DOHH2 (cell line): Measurements from ENCODE around the gene ANKLE2.

Experiments
- H3F3A ChIP-seq: fragments of 200-600 bp; sonication (generic), shearing (Covaris generic); 2 replicates; pipeline ENCODE4 v1.6.0; 2016; ENCODE audit warnings: antibody characterized with exemption, mild to moderate bottlenecking; ENCODE audit not compliant: control insufficient read depth, insufficient read depth
- H3K27ac ChIP-seq: fragments of 200-600 bp; sonication (generic); 2 replicates; pipeline ENCODE4 v1.5.1; 2014; ENCODE audit warnings: low read depth, mild to moderate bottlenecking, low read length, moderate library complexity
- H3K27me3 ChIP-seq: fragments of 200-600 bp; sonication (generic); 2 replicates; pipeline ENCODE4 v1.6.1; 2014; ENCODE audit warnings: mild to moderate bottlenecking, low read length, mixed read lengths; ENCODE audit not compliant: control insufficient read depth
- H3K36me3 ChIP-seq: fragments of 200-600 bp; sonication (generic); 2 replicates; pipeline ENCODE4 v1.6.1; 2014; ENCODE audit warnings: mild to moderate bottlenecking, low read length, moderate library complexity, mixed read lengths; ENCODE audit not compliant: control insufficient read depth
- H3K4me1 ChIP-seq: fragments of 200-600 bp; sonication (generic); 2 replicates; pipeline ENCODE4 v1.6.1; 2014; ENCODE audit warnings: mild to moderate bottlenecking, low read length, mixed read lengths; ENCODE audit not compliant: control insufficient read depth
- H3K4me2 ChIP-seq: fragments of 200-600 bp; sonication (generic); 2 replicates; pipeline ENCODE4 v1.6.0; 2014; ENCODE audit warnings: mild to moderate bottlenecking, low read length, moderate library complexity
- H3K4me3 ChIP-seq: fragments of 200-600 bp; sonication (generic); 2 replicates; pipeline ENCODE4 v1.5.1; 2014; ENCODE audit warnings: mild to moderate bottlenecking, low read length, mixed read lengths
- H3K79me2 ChIP-seq: fragments of 200-600 bp; sonication (generic); 2 replicates; pipeline ENCODE4 v1.6.1; 2014; ENCODE audit warnings: mild to moderate bottlenecking, low read length, mixed read lengths; ENCODE audit not compliant: control insufficient read depth
- H3K9me2 ChIP-seq: fragments of 200-600 bp; sonication (generic); replicated peaks from 2 replicates; pipeline ENCODE4 v1.6.1; 2014; ENCODE audit warnings: mild to moderate bottlenecking, low read length, mixed read lengths; ENCODE audit not compliant: control insufficient read depth
- H3K9me3 ChIP-seq: fragments of 200-600 bp; sonication (generic); 2 replicates; pipeline ENCODE4 v1.6.1; 2014; ENCODE audit warnings: antibody characterized with exemption, low read length, mixed read lengths; ENCODE audit not compliant: control insufficient read depth, insufficient read depth
- H4K20me1 ChIP-seq: fragments of 200-600 bp; sonication (generic); 2 replicates; pipeline ENCODE4 v1.6.0; 2014; ENCODE audit warnings: low read depth, mild to moderate bottlenecking, antibody characterized with exemption, low read length, moderate library complexity; ENCODE audit not compliant: control insufficient read depth, insufficient read depth
- EZH2phosphoT487 ChIP-seq: fragments of 200-600 bp; sonication (generic); IDR thresholded peaks from 2 replicates; pipeline ENCODE4 v1.6.1; 2017; ENCODE audit warnings: borderline replicate concordance, mild to moderate bottlenecking, antibody characterized with exemption, low read length, moderate library complexity, mixed read lengths
- TF ChIP-seq, protein P1 (sequence below): fragments of 200-600 bp; sonication (generic); IDR thresholded peaks from one replicate; pipeline ENCODE4 v1.5.1; 2014; ENCODE audit warnings: antibody characterized with exemption, mild to moderate bottlenecking, low read depth, low read length; ENCODE audit not compliant: poor library complexity, severe bottlenecking

Gene ANKLE2

DNA sequence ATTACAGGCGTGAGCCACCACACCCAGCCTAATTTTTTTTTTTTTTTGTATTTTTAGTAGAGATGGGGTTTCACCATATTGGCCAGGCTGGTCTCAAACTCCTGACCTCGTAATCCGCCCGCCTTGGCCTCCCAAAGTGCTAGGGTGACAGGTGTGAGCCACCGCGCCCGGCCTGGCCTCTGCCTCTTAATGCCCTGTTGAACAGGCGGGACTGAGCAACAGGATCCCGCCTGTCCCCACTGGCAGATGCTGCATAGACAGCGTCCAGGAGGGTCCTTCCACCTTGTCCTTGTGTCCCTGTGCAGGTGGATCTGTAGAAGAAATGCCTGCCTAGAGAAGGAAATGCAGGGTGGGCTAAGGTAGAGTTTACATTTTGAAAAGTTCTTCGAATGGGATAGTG is 45.3 kb downstream of the ANKLE2 start:
- peaks cover 73% of the 10 kb centered on the region for H3K79me2 ChIP-seq
- peaks cover 15% of the 10 kb centered on the region; the same call in 1 of the 2 replicates for H3K4me1 ChIP-seq
- H3K4me2 ChIP-seq: no peak overlapping the region
- H4K20me1 ChIP-seq: peaks cover 21% of the 10 kb centered on the region; the same call in 1 of the 2 replicates
- TF ChIP-seq, protein P1, sequence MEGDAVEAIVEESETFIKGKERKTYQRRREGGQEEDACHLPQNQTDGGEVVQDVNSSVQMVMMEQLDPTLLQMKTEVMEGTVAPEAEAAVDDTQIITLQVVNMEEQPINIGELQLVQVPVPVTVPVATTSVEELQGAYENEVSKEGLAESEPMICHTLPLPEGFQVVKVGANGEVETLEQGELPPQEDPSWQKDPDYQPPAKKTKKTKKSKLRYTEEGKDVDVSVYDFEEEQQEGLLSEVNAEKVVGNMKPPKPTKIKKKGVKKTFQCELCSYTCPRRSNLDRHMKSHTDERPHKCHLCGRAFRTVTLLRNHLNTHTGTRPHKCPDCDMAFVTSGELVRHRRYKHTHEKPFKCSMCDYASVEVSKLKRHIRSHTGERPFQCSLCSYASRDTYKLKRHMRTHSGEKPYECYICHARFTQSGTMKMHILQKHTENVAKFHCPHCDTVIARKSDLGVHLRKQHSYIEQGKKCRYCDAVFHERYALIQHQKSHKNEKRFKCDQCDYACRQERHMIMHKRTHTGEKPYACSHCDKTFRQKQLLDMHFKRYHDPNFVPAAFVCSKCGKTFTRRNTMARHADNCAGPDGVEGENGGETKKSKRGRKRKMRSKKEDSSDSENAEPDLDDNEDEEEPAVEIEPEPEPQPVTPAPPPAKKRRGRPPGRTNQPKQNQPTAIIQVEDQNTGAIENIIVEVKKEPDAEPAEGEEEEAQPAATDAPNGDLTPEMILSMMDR: no peak
- no peak for TF ChIP-seq EZH2phosphoT487
- H3K27ac ChIP-seq: no peak overlapping the region
- no peaks in the 10 kb centered on the region for H3K9me3 ChIP-seq
- H3F3A ChIP-seq: peaks cover 10% of the 10 kb centered on the region; the same call in 1 of the 2 replicates
- H3K27me3 ChIP-seq: no peaks in the 10 kb centered on the region
- H3K9me2 ChIP-seq: no peaks in the 10 kb centered on the region
- H3K36me3 ChIP-seq: peaks cover 83% of the 10 kb centered on the region
- H3K4me3 ChIP-seq: no peak overlapping the region

DNA sequence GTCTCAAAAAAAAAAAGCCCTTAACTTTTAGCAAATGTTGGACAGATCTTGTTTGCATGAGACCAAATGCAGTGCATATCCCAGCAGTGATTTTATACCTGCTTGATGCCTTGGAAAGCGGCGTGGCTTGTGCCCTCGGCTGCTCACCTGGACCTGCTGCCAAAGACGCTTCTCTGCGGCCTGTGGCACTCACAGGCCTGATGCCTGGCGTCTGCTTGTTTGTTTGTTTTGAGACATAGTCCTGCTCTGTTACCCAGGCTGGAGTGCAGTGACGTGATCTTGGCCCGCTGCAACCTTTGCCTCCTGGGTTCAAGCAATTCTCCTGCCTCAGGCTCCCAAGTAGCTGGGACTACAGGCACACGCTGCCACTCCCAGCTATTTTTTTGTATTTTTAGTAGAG is 45.8 kb downstream of the ANKLE2 start:
- H3F3A ChIP-seq: peaks cover 10% of the 10 kb centered on the region; the same call in 1 of the 2 replicates
- H3K4me2 ChIP-seq: no peak overlapping the region
- no peak overlapping the region for H3K4me3 ChIP-seq
- H3K27ac ChIP-seq: no peak overlapping the region
- TF ChIP-seq, protein P1: no peak
- TF ChIP-seq EZH2phosphoT487: no peak
- H3K9me2 ChIP-seq: no peaks in the 10 kb centered on the region
- H3K9me3 ChIP-seq: no peaks in the 10 kb centered on the region
- H3K27me3 ChIP-seq: no peaks in the 10 kb centered on the region
- peaks cover 15% of the 10 kb centered on the region; the same call in 1 of the 2 replicates for H3K4me1 ChIP-seq
- H3K36me3 ChIP-seq: peaks cover 81% of the 10 kb centered on the region
- peaks cover 21% of the 10 kb centered on the region; the same call in 1 of the 2 replicates for H4K20me1 ChIP-seq
- peaks cover 78% of the 10 kb centered on the region for H3K79me2 ChIP-seq

DNA sequence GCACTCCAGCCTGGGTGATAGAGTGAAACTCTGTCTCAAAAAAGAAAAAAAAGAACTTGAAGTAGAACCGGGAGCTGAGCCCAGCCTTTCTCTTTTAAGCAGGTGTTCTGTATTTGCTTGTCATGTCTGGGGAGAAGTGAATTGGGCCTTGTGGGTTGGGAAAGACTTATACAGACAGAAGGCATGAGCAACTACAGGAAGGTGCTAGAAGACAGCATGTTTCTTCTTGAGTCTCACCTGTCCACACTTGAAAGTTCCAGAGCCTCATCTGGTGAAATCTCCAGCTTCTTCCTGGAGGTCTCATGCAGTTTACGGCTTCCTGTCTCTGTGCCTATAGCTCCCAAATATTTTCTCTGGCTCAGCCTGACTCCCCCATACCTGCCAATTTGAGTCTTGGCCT is 48.5 kb downstream of the ANKLE2 start:
- H3K4me2 ChIP-seq: peak overlapping the region; percentile 70
- H3F3A ChIP-seq: peaks cover 5% of the 10 kb centered on the region; the same call in 1 of the 2 replicates
- H3K36me3 ChIP-seq: peaks cover 65% of the 10 kb centered on the region
- peaks cover 23% of the 10 kb centered on the region; the same call in 1 of the 2 replicates for H3K4me1 ChIP-seq
- 0 out of 2 replicates have a peak overlapping the region, but pooled peaks have one; percentile 3 for H3K27ac ChIP-seq
- H3K27me3 ChIP-seq: no peaks in the 10 kb centered on the region
- no peak for TF ChIP-seq EZH2phosphoT487
- TF ChIP-seq, protein P1: no peak
- peaks cover 12% of the 10 kb centered on the region; the same call in 1 of the 2 replicates for H4K20me1 ChIP-seq
- H3K9me3 ChIP-seq: no peaks in the 10 kb centered on the region
- peaks cover 90% of the 10 kb centered on the region for H3K79me2 ChIP-seq
- no peaks in the 10 kb centered on the region for H3K9me2 ChIP-seq
- no peak overlapping the region for H3K4me3 ChIP-seq
